Parathyroid adenoma (tissue), 2 donors: ENCODE data around the gene NKX1-2.
"Not testable (repeated sequence)": the region's sequence is repeated elsewhere in the genome, so short reads cannot be mapped to it uniquely, and the experiment has no call there.

Experiments
- H2AFZ ChIP-seq: fragments of 300-600 bp; sonication (generic); one replicate; pipeline ENCODE4 v1.7.0; 2017; ENCODE audit warnings: antibody characterized with exemption, mild to moderate bottlenecking
- H3K27ac ChIP-seq: fragments of 300-600 bp; sonication (generic); one replicate; pipeline ENCODE4 v1.7.0; 2017
- H3K27me3 ChIP-seq: fragments of 300-600 bp; sonication (generic); one replicate; pipeline ENCODE4 v1.7.0; 2017; ENCODE audit warnings: low read length; ENCODE audit not compliant: control insufficient read depth, insufficient read depth
- H3K36me3 ChIP-seq: fragments of 300-600 bp; sonication (generic); one replicate; pipeline ENCODE4 v1.7.0; 2017; ENCODE audit warnings: low read length; ENCODE audit not compliant: control insufficient read depth, insufficient read depth
- H3K4me1 ChIP-seq: fragments of 300-600 bp; sonication (generic); one replicate; pipeline ENCODE4 v1.7.0; 2017; ENCODE audit warnings: control low read depth
- H3K4me2 ChIP-seq: fragments of 300-600 bp; sonication (generic); one replicate; pipeline ENCODE4 v1.7.0; 2017; ENCODE audit warnings: low read length
- H3K4me3 ChIP-seq: fragments of 300-600 bp; sonication (generic); one replicate; pipeline ENCODE4 v1.7.0; 2017; ENCODE audit warnings: low read depth, low read length
- H3K79me2 ChIP-seq: fragments of 300-600 bp; sonication (generic); one replicate; pipeline ENCODE4 v1.7.0; 2017; ENCODE audit warnings: control low read depth
- H3K9ac ChIP-seq: fragments of 300-600 bp; sonication (generic); one replicate; pipeline ENCODE4 v1.7.0; 2017; ENCODE audit warnings: mild to moderate bottlenecking
- H3K9me3 ChIP-seq: fragments of 300-600 bp; sonication (generic); one replicate; pipeline ENCODE4 v1.7.0; 2017; ENCODE audit warnings: low read length; ENCODE audit not compliant: control insufficient read depth
- CTCF ChIP-seq: fragments of 300-600 bp; sonication (generic); IDR thresholded peaks from one replicate; pipeline ENCODE4 v1.7.0; 2017; ENCODE audit warnings: antibody characterized with exemption, mild to moderate bottlenecking
- donor health status: primary hyperparathyroidism.

NKX1-2 gene

GRCh38 chr10:124447751-124448466, 1.9 kb downstream of the NKX1-2 start:
- H3K4me1 ChIP-seq = no peaks in the 10 kb centered on the region
- H3K4me3 ChIP-seq = no peak overlapping the region
- no peaks in the 10 kb centered on the region for H3K79me2 ChIP-seq
- H3K27ac ChIP-seq = no peak overlapping the region
- H3K9ac ChIP-seq = no peak overlapping the region
- peak overlapping the region; percentile 23 for H2AFZ ChIP-seq
- TF ChIP-seq CTCF = no peak
- H3K36me3 ChIP-seq = no peaks in the 10 kb centered on the region
- peak overlapping the region; percentile 26 for H3K4me2 ChIP-seq
- no peaks in the 10 kb centered on the region for H3K9me3 ChIP-seq
- H3K27me3 ChIP-seq = no peaks in the 10 kb centered on the region

- Histone ChIP-seq H3K9me3 (no peaks in the 10 kb centered on the region), H3K36me3 (no peaks in the 10 kb centered on the region), H2AFZ (peak overlapping the region; percentile 23), H3K4me2 (peak overlapping the region; percentile 26), H3K79me2 (no peaks in the 10 kb centered on the region), H3K4me1 (no peaks in the 10 kb centered on the region), H3K27ac (no peak overlapping the region), H3K9ac (no peak overlapping the region), H3K27me3 (no peaks in the 10 kb centered on the region), H3K4me3 (no peak overlapping the region)
- no peak for TF ChIP-seq CTCF
Measured at GRCh38 chr10:124446830-124447750, 2.7 kb downstream of the NKX1-2 start.

GRCh38 chr10:124441694-124442093, 8.1 kb downstream of the NKX1-2 start:
- H3K4me3 ChIP-seq, H3K9me3 ChIP-seq, H3K79me2 ChIP-seq, H3K27me3 ChIP-seq, H2AFZ ChIP-seq, H3K27ac ChIP-seq, H3K4me1 ChIP-seq, H3K4me2 ChIP-seq, H3K36me3 ChIP-seq, H3K9ac ChIP-seq: not testable (repeated sequence)

- Histone ChIP-seq H3K9me3 (no peaks in the 10 kb centered on the region), H3K4me3 (no peak overlapping the region), H3K36me3 (no peaks in the 10 kb centered on the region), H3K27ac (no peak overlapping the region), H3K4me2 (no peak overlapping the region), H3K4me1 (no peaks in the 10 kb centered on the region), H3K79me2 (no peaks in the 10 kb centered on the region), H3K9ac (no peak overlapping the region), H3K27me3 (no peaks in the 10 kb centered on the region), H2AFZ (no peak overlapping the region)
- no peak for TF ChIP-seq CTCF
Measured at GRCh38 chr10:124436191-124436638, 13.6 kb downstream of the NKX1-2 start.

- not testable (repeated sequence) for H3K79me2 ChIP-seq, H3K27ac ChIP-seq, H3K4me1 ChIP-seq, H3K9me3 ChIP-seq, H3K27me3 ChIP-seq, H3K4me3 ChIP-seq, H3K36me3 ChIP-seq, H3K9ac ChIP-seq, H2AFZ ChIP-seq, H3K4me2 ChIP-seq
Measured at GRCh38 chr10:124435683-124436082, 14.2 kb downstream of the NKX1-2 start.
